GM21723 (cell line): ENCODE results near the gene NBEAL2.
"Not testable (repeated sequence)": the region's sequence is repeated elsewhere in the genome, so short reads cannot be mapped to it uniquely, and the experiment has no call there.

Experiments
- ATAC-seq: cut with Tn5 transposase; IDR thresholded peaks from one replicate; pipeline ENCODE4 v1.9.1; 2021; ENCODE audit warnings: mild to moderate bottlenecking, moderate library complexity; ENCODE audit not compliant: unreplicated experiment

The NBEAL2 gene

GRCh38 chr3:47008234-47008796 is 28.8 kb downstream of the NBEAL2 start:
- no peak for ATAC-seq

- ATAC-seq: no peak
Observed at GRCh38 chr3:47008851-47009224, 29.4 kb downstream of the NBEAL2 start.

- ATAC-seq: peak; percentile 72
Observed at GRCh38 chr3:47009225-47010110, 30.0 kb downstream of the NBEAL2 start.

- no peak for ATAC-seq
Observed at GRCh38 chr3:47010111-47010712, 30.7 kb downstream of the NBEAL2 start.

GRCh38 chr3:47010910-47011309 is 31.4 kb downstream of the NBEAL2 start:
- ATAC-seq: no peak

GRCh38 chr3:47011371-47011770 is 31.9 kb downstream of the NBEAL2 start:
- ATAC-seq: no peak

- ATAC-seq: no peak
Observed at GRCh38 chr3:47012342-47013230, 33.1 kb downstream of the NBEAL2 start.

GRCh38 chr3:47013231-47013630 is 33.8 kb downstream of the NBEAL2 start:
- ATAC-seq: no peak

- ATAC-seq: no peak
Observed at GRCh38 chr3:47014036-47014435, 34.6 kb downstream of the NBEAL2 start.

GRCh38 chr3:47015151-47015550 is 35.7 kb downstream of the NBEAL2 start:
- no peak for ATAC-seq

- ATAC-seq: no peak
Observed at GRCh38 chr3:47016086-47016933, 36.8 kb downstream of the NBEAL2 start.

GRCh38 chr3:47016934-47017435 is 37.5 kb downstream of the NBEAL2 start:
- ATAC-seq: no peak

GRCh38 chr3:47017504-47018268 is 38.2 kb downstream of the NBEAL2 start:
- no peak for ATAC-seq

GRCh38 chr3:47018269-47018611 is 38.8 kb downstream of the NBEAL2 start:
- ATAC-seq: no peak

GRCh38 chr3:47019201-47019600 is 39.7 kb downstream of the NBEAL2 start:
- ATAC-seq: peak; percentile 78

- ATAC-seq: no peak
Observed at GRCh38 chr3:47020311-47020710, 40.8 kb downstream of the NBEAL2 start.

- ATAC-seq: no peak
Observed at GRCh38 chr3:47022641-47023071, 43.2 kb downstream of the NBEAL2 start.

- no peak for ATAC-seq
Observed at GRCh38 chr3:47024932-47025331, 45.5 kb downstream of the NBEAL2 start.

- not testable (repeated sequence) for ATAC-seq
Observed at GRCh38 chr3:47026432-47026831, 47.0 kb downstream of the NBEAL2 start.
